Activated CD4-positive, CD25-positive, alpha-beta regulatory T cell treated with anti-CD3 and anti-CD28 coated beads, Interleukin-2, amount 50 U/mL, for 16 hours (primary cell): ENCODE results near the gene CACNA1G.

Experiments
- DNase-seq: peaks from one replicate; pipeline ENCODE4 v3.0.0-alpha.2; 2020; ENCODE audit warnings: low read depth, low spot score

Gene CACNA1G

GRCh38 chr17:50632637-50633036 lies 72.1 kb downstream of the CACNA1G start:
- no peak for DNase-seq

- DNase-seq, result no peak
Observed at GRCh38 chr17:50633683-50634082, 73.2 kb downstream of the CACNA1G start.

- no peak for DNase-seq
Observed at GRCh38 chr17:50634224-50634914, 73.9 kb downstream of the CACNA1G start, which contains the start of gene ABCC3. Gene ABCC3, plus strand, starts transcription at chr17:50634881. Its CDS starts 56 bp downstream, at chr17:50634937.

GRCh38 chr17:50634915-50635731 lies 74.6 kb downstream of the CACNA1G start:
- DNase-seq, result no peak

- DNase-seq, result no peak
Observed at GRCh38 chr17:50635732-50635981, 75.1 kb downstream of the CACNA1G start.

- no peak for DNase-seq
Observed at GRCh38 chr17:50635982-50636803, 75.7 kb downstream of the CACNA1G start.

- no peak for DNase-seq
Observed at GRCh38 chr17:50636804-50637195, 76.3 kb downstream of the CACNA1G start.

- DNase-seq, result no peak
Observed at GRCh38 chr17:50637829-50638605, 77.5 kb downstream of the CACNA1G start.

- DNase-seq, result no peak
Observed at GRCh38 chr17:50638606-50638965, 78.1 kb downstream of the CACNA1G start.

GRCh38 chr17:50638966-50639713 lies 78.6 kb downstream of the CACNA1G start:
- no peak for DNase-seq

GRCh38 chr17:50640686-50641351 lies 80.3 kb downstream of the CACNA1G start:
- DNase-seq, result no peak

GRCh38 chr17:50641357-50641756 lies 80.8 kb downstream of the CACNA1G start:
- no peak for DNase-seq

- DNase-seq, result no peak
Observed at GRCh38 chr17:50642071-50642721, 81.7 kb downstream of the CACNA1G start.

- DNase-seq, result no peak
Observed at GRCh38 chr17:50642722-50643656, 82.5 kb downstream of the CACNA1G start.

GRCh38 chr17:50645748-50646682 lies 85.5 kb downstream of the CACNA1G start:
- no peak for DNase-seq

GRCh38 chr17:50647187-50647586 lies 86.7 kb downstream of the CACNA1G start:
- no peak for DNase-seq

- DNase-seq, result no peak
Observed at GRCh38 chr17:50649042-50649908, 88.8 kb downstream of the CACNA1G start.
